Measurements from ENCODE around the gene TP53RK.

GRCh38 chr20:46715292-46715756, 26.1 kb upstream of the TP53RK start:
- TF ChIP-seq, protein P1, sequence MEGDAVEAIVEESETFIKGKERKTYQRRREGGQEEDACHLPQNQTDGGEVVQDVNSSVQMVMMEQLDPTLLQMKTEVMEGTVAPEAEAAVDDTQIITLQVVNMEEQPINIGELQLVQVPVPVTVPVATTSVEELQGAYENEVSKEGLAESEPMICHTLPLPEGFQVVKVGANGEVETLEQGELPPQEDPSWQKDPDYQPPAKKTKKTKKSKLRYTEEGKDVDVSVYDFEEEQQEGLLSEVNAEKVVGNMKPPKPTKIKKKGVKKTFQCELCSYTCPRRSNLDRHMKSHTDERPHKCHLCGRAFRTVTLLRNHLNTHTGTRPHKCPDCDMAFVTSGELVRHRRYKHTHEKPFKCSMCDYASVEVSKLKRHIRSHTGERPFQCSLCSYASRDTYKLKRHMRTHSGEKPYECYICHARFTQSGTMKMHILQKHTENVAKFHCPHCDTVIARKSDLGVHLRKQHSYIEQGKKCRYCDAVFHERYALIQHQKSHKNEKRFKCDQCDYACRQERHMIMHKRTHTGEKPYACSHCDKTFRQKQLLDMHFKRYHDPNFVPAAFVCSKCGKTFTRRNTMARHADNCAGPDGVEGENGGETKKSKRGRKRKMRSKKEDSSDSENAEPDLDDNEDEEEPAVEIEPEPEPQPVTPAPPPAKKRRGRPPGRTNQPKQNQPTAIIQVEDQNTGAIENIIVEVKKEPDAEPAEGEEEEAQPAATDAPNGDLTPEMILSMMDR (IDR thresholded peaks at IDR 0.05), result peak in 3 of 6 experiments; percentile 18 to 24 (median 24)
- TF ChIP-seq POLR2A (IDR thresholded peaks at IDR 0.05), result no peak

All from Peyer's patch (tissue), 4 donors.